Liver (tissue), 3 donors: ENCODE data around the gene TBP.
"Not testable (repeated sequence)": the region's sequence is repeated elsewhere in the genome, so short reads cannot be mapped to it uniquely, and the experiment has no call there.

Source experiments
- ATF3 ChIP-seq: IDR thresholded peaks from 2 replicates; pipeline ENCODE4 v1.6.1; 2016; ENCODE audit warnings: antibody characterized with exemption
- FOXA1 ChIP-seq: IDR thresholded peaks from 2 replicates; pipeline ENCODE4 v1.6.1; 2016; ENCODE audit warnings: antibody characterized with exemption
- FOXA2 ChIP-seq: IDR thresholded peaks from 2 replicates; pipeline ENCODE4 v1.6.1; 2016; ENCODE audit warnings: antibody characterized with exemption
- GABPA ChIP-seq, 2 donors: IDR thresholded peaks in 1 of 2; conservative IDR thresholded peaks in 1 of 2; 2 replicates each; pipeline ENCODE4 v1.6.1; 2016; ENCODE audit warnings: antibody characterized with exemption in 2 of 2, mild to moderate bottlenecking in 1 of 2, moderate library complexity in 1 of 2
- HNF4A ChIP-seq, 2 donors: conservative IDR thresholded peaks; 2 replicates each; pipeline ENCODE4 v1.6.1; 2016; ENCODE audit warnings: antibody characterized with exemption in 2 of 2, mild to moderate bottlenecking in 2 of 2
- JUND ChIP-seq, 2 donors: IDR thresholded peaks; 2 replicates each; pipeline ENCODE4 v1.6.1; 2016; ENCODE audit warnings: antibody characterized with exemption in 2 of 2
- RAD21 ChIP-seq, 2 donors: IDR thresholded peaks; 2 replicates each; pipeline ENCODE4 v1.6.1; 2016; ENCODE audit warnings: antibody characterized with exemption in 2 of 2, mild to moderate bottlenecking in 2 of 2
- REST ChIP-seq: IDR thresholded peaks from 2 replicates; pipeline ENCODE4 v1.6.1; 2016; ENCODE audit warnings: antibody characterized with exemption, mild to moderate bottlenecking
- SP1 ChIP-seq: IDR thresholded peaks from 2 replicates; pipeline ENCODE4 v1.6.1; 2018; ENCODE audit warnings: antibody characterized with exemption, mild to moderate bottlenecking
- TAF1 ChIP-seq: conservative IDR thresholded peaks from 2 replicates; pipeline ENCODE4 v1.6.1; 2016; ENCODE audit warnings: antibody characterized with exemption, mild to moderate bottlenecking
- TF ChIP-seq, protein P1 (sequence below): fragments of 150-350 bp; IDR thresholded peaks from 2 replicates; pipeline ENCODE4 v1.5.1; 2017; ENCODE audit warnings: improper control_type of control experiment, low read depth, low read length; ENCODE audit not compliant: missing input control
- TF ChIP-seq, protein P2 (sequence below): IDR thresholded peaks from 2 replicates; pipeline ENCODE4 v1.6.1; 2016; ENCODE audit warnings: antibody characterized with exemption
- donor health status: healthy.
- donor health status: healthy.

DNA sequence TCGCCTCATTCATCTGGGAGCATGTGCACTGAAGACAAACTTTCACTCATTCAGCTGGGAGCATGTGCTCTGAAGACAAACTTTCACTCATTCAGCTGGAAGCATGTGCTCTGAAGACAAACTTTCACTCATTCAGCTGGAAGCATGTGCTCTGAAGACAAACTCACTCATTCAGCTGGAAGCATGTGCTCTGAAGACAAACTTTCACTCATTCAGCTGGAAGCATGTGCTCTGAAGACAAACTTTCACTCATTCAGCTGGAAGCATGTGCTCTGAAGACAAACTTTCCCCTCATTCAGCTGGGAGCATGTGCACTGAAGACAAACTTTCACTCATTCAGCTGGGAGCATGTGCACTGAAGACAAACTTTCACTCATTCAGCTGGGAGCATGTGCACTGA is 45.9 kb upstream of the TBP start:
- not testable (repeated sequence) for TF ChIP-seq SP1; REST; HNF4A (conservative IDR thresholded peaks at IDR 0.05); TAF1; ATF3; GABPA (IDR thresholded peaks at IDR 0.05 in 1 of 2, conservative IDR thresholded peaks at IDR 0.05 in 1 of 2); FOXA1; JUND (IDR thresholded peaks at IDR 0.05); RAD21 (IDR thresholded peaks at IDR 0.05); FOXA2
- TF ChIP-seq, protein P1, sequence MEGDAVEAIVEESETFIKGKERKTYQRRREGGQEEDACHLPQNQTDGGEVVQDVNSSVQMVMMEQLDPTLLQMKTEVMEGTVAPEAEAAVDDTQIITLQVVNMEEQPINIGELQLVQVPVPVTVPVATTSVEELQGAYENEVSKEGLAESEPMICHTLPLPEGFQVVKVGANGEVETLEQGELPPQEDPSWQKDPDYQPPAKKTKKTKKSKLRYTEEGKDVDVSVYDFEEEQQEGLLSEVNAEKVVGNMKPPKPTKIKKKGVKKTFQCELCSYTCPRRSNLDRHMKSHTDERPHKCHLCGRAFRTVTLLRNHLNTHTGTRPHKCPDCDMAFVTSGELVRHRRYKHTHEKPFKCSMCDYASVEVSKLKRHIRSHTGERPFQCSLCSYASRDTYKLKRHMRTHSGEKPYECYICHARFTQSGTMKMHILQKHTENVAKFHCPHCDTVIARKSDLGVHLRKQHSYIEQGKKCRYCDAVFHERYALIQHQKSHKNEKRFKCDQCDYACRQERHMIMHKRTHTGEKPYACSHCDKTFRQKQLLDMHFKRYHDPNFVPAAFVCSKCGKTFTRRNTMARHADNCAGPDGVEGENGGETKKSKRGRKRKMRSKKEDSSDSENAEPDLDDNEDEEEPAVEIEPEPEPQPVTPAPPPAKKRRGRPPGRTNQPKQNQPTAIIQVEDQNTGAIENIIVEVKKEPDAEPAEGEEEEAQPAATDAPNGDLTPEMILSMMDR: not testable (repeated sequence)
- TF ChIP-seq, protein P2, sequence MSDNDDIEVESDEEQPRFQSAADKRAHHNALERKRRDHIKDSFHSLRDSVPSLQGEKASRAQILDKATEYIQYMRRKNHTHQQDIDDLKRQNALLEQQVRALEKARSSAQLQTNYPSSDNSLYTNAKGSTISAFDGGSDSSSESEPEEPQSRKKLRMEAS: not testable (repeated sequence)
